ENCODE data around the gene PRKAG2. TPM values are rescaled to one million over a fixed set of nuclear protein-coding genes. Genes with fewer than 3 reads are reported as not detected.

The PRKAG2 gene
- total RNA-seq, 1 donor from 2014 or later: 130 TPM

- Histone ChIP-seq H3K4me1 (no peaks in the 10 kb centered on the region), H3K27ac (replicated peaks) (no peak overlapping the region), H3K4me3 (no peak overlapping the region), H3K27me3 (ENCODE audit: low read depth) (no peaks in the 10 kb centered on the region), H3K36me3 (peaks cover 75% of the 10 kb centered on the region), H3K9me3 (replicated peaks) (no peaks in the 10 kb centered on the region)
- no peak for TF ChIP-seq CTCF (IDR thresholded peaks at IDR 0.05; ENCODE audit: borderline replicate concordance)
- intact Hi-C loops (cut with micrococcal nuclease): no loop called here
- no peak for DNase-seq
Observed at GRCh38 chr7:151558575-151558974, 318.3 kb downstream of the PRKAG2 start.

DNA sequence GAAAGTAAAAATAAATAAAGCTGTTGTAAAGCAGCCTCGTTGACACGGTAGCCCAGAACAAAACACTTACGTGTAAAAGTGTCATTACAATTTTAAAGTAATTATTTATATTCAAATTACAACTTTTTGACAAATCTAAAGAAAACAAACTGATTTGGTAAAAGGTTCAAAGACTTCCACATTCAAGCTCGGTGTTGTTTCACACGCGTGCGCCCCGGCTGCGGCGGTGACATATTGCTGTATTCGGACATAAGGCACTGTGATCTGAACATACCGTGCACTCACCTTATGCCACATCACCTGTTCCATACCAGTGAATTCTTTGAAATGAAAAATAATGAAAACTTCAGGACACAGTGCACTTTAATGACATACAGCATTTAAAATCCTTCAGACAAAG is 320.3 kb downstream of the PRKAG2 start:
- Histone ChIP-seq H3K9me3 (replicated peaks) (no peaks in the 10 kb centered on the region), H3K4me1 (peaks cover 9% of the 10 kb centered on the region), H3K36me3 (peaks cover 55% of the 10 kb centered on the region), H3K4me3 (no peak overlapping the region), H3K27ac (replicated peaks) (no peak overlapping the region), H3K27me3 (ENCODE audit: low read depth) (no peaks in the 10 kb centered on the region)
- TF ChIP-seq CTCF (IDR thresholded peaks at IDR 0.05; ENCODE audit: borderline replicate concordance): no peak
- intact Hi-C loops (cut with micrococcal nuclease): no loop called here
- no peak for DNase-seq

GRCh38 chr7:151553356-151553755 is 323.6 kb downstream of the PRKAG2 start:
- Histone ChIP-seq H3K4me3 (no peak overlapping the region), H3K27me3 (ENCODE audit: low read depth) (no peaks in the 10 kb centered on the region), H3K36me3 (peaks cover 23% of the 10 kb centered on the region), H3K27ac (replicated peaks) (no peak overlapping the region), H3K4me1 (peaks cover 14% of the 10 kb centered on the region), H3K9me3 (replicated peaks) (no peaks in the 10 kb centered on the region)
- intact Hi-C loops (cut with micrococcal nuclease): no loop called here
- no peak for DNase-seq
- TF ChIP-seq CTCF (IDR thresholded peaks at IDR 0.05; ENCODE audit: borderline replicate concordance): no peak

GRCh38 chr7:151552352-151553028 is 324.4 kb downstream of the PRKAG2 start:
- Histone ChIP-seq H3K9me3 (replicated peaks) (no peaks in the 10 kb centered on the region), H3K27ac (replicated peaks) (peak overlapping the region; percentile 16), H3K4me1 (peaks cover 14% of the 10 kb centered on the region), H3K4me3 (no peak overlapping the region), H3K27me3 (ENCODE audit: low read depth) (no peaks in the 10 kb centered on the region), H3K36me3 (peaks cover 15% of the 10 kb centered on the region)
- intact Hi-C loops (cut with micrococcal nuclease): no loop called here
- DNase-seq: peak; percentile 33
- no peak for TF ChIP-seq CTCF (IDR thresholded peaks at IDR 0.05; ENCODE audit: borderline replicate concordance)

GRCh38 chr7:151551820-151552219 is 325.1 kb downstream of the PRKAG2 start:
- H3K4me3 ChIP-seq: no peak overlapping the region
- peaks cover 8% of the 10 kb centered on the region for H3K36me3 ChIP-seq
- no peak for DNase-seq
- H3K27me3 ChIP-seq (ENCODE audit: low read depth): no peaks in the 10 kb centered on the region
- intact Hi-C loops (cut with micrococcal nuclease): no loop called here
- H3K27ac ChIP-seq (replicated peaks): peak overlapping the region; percentile 16
- no peaks in the 10 kb centered on the region for H3K9me3 ChIP-seq (replicated peaks)
- no peak for TF ChIP-seq CTCF (IDR thresholded peaks at IDR 0.05; ENCODE audit: borderline replicate concordance)
- peaks cover 16% of the 10 kb centered on the region for H3K4me1 ChIP-seq
